ENCODE data around the gene GPHN.

Gene GPHN

GRCh38 chr14:66859063-66859671 is 351.2 kb downstream of the GPHN start:
- Histone ChIP-seq H3K36me3 (ENCODE audit: insufficient read depth, low read length) (no peaks in the 10 kb centered on the region), H3K4me1 (ENCODE audit: insufficient read depth, low read length) (no peaks in the 10 kb centered on the region), H3K9ac (ENCODE audit: low read depth, low read length) (no peak overlapping the region)

GRCh38 chr14:66881596-66881995 is 373.6 kb downstream of the GPHN start:
- Histone ChIP-seq H3K4me1 (ENCODE audit: insufficient read depth, low read length) (no peaks in the 10 kb centered on the region), H3K9me3 (ENCODE audit: control insufficient read depth, insufficient read depth, low read length) (no peaks in the 10 kb centered on the region), H3K36me3 (ENCODE audit: insufficient read depth, low read length) (no peaks in the 10 kb centered on the region), H3K9ac (ENCODE audit: low read depth, low read length) (no peak overlapping the region)

More at GRCh38 chr14:66859063-66859671, 351.2 kb downstream of the GPHN start:
- no peaks in the 10 kb centered on the region for H3K9me3 ChIP-seq (ENCODE audit: control insufficient read depth, insufficient read depth, low read length)

GRCh38 chr14:66884149-66884548 is 376.2 kb downstream of the GPHN start:
- Histone ChIP-seq H3K9ac (ENCODE audit: low read depth, low read length) (no peak overlapping the region), H3K9me3 (ENCODE audit: control insufficient read depth, insufficient read depth, low read length) (no peaks in the 10 kb centered on the region), H3K4me1 (ENCODE audit: insufficient read depth, low read length) (no peaks in the 10 kb centered on the region), H3K36me3 (ENCODE audit: insufficient read depth, low read length) (no peaks in the 10 kb centered on the region)

GRCh38 chr14:66900719-66901118 is 392.8 kb downstream of the GPHN start:
- no peaks in the 10 kb centered on the region for H3K4me1 ChIP-seq (ENCODE audit: insufficient read depth, low read length)
- H3K9me3 ChIP-seq (ENCODE audit: control insufficient read depth, insufficient read depth, low read length) = no peaks in the 10 kb centered on the region; the same call in 1 of the 2 replicates
- H3K36me3 ChIP-seq (ENCODE audit: insufficient read depth, low read length) = no peaks in the 10 kb centered on the region
- H3K9ac ChIP-seq (ENCODE audit: low read depth, low read length) = no peak overlapping the region

- no peaks in the 10 kb centered on the region for H3K36me3 ChIP-seq (ENCODE audit: insufficient read depth, low read length)
- H3K4me1 ChIP-seq (ENCODE audit: insufficient read depth, low read length) = no peaks in the 10 kb centered on the region
- no peak overlapping the region for H3K9ac ChIP-seq (ENCODE audit: low read depth, low read length)
- H3K9me3 ChIP-seq (ENCODE audit: control insufficient read depth, insufficient read depth, low read length) = no peaks in the 10 kb centered on the region
Observed at GRCh38 chr14:66910311-66910840, 402.4 kb downstream of the GPHN start.

GRCh38 chr14:66916421-66916820 is 408.5 kb downstream of the GPHN start:
- no peaks in the 10 kb centered on the region for H3K36me3 ChIP-seq (ENCODE audit: insufficient read depth, low read length)
- H3K9me3 ChIP-seq (ENCODE audit: control insufficient read depth, insufficient read depth, low read length) = no peaks in the 10 kb centered on the region
- no peak overlapping the region for H3K9ac ChIP-seq (ENCODE audit: low read depth, low read length)
- no peaks in the 10 kb centered on the region for H3K4me1 ChIP-seq (ENCODE audit: insufficient read depth, low read length)

- Histone ChIP-seq H3K9me3 (ENCODE audit: control insufficient read depth, insufficient read depth, low read length) (no peaks in the 10 kb centered on the region), H3K36me3 (ENCODE audit: insufficient read depth, low read length) (no peaks in the 10 kb centered on the region), H3K9ac (ENCODE audit: low read depth, low read length) (no peak overlapping the region), H3K4me1 (ENCODE audit: insufficient read depth, low read length) (no peaks in the 10 kb centered on the region)
Observed at GRCh38 chr14:66918527-66918926, 410.6 kb downstream of the GPHN start.

- Histone ChIP-seq H3K9me3 (ENCODE audit: control insufficient read depth, insufficient read depth, low read length) (no peaks in the 10 kb centered on the region), H3K36me3 (ENCODE audit: insufficient read depth, low read length) (no peaks in the 10 kb centered on the region), H3K4me1 (ENCODE audit: insufficient read depth, low read length) (no peaks in the 10 kb centered on the region), H3K9ac (ENCODE audit: low read depth, low read length) (no peak overlapping the region)
Observed at GRCh38 chr14:66920196-66920595, 412.2 kb downstream of the GPHN start.

GRCh38 chr14:66923251-66923650 is 415.3 kb downstream of the GPHN start:
- Histone ChIP-seq H3K36me3 (ENCODE audit: insufficient read depth, low read length) (no peaks in the 10 kb centered on the region), H3K9ac (ENCODE audit: low read depth, low read length) (no peak overlapping the region)

GRCh38 chr14:66939409-66939808 is 431.5 kb downstream of the GPHN start:
- no peak overlapping the region for H3K9ac ChIP-seq (ENCODE audit: low read depth, low read length)
- no peaks in the 10 kb centered on the region for H3K4me1 ChIP-seq (ENCODE audit: insufficient read depth, low read length)
- H3K36me3 ChIP-seq (ENCODE audit: insufficient read depth, low read length) = no peaks in the 10 kb centered on the region
- peaks cover 7% of the 10 kb centered on the region for H3K9me3 ChIP-seq (ENCODE audit: control insufficient read depth, insufficient read depth, low read length)

More at GRCh38 chr14:66923251-66923650, 415.3 kb downstream of the GPHN start:
- H3K9me3 ChIP-seq (ENCODE audit: control insufficient read depth, insufficient read depth, low read length) = no peaks in the 10 kb centered on the region
- no peaks in the 10 kb centered on the region for H3K4me1 ChIP-seq (ENCODE audit: insufficient read depth, low read length)

- H3K9me3 ChIP-seq (ENCODE audit: control insufficient read depth, insufficient read depth, low read length) = peaks cover 16% of the 10 kb centered on the region
Observed at GRCh38 chr14:66944872-66945271, 436.9 kb downstream of the GPHN start.

GRCh38 chr14:66955159-66955558 is 447.2 kb downstream of the GPHN start:
- no peaks in the 10 kb centered on the region for H3K4me1 ChIP-seq (ENCODE audit: insufficient read depth, low read length)
- H3K9me3 ChIP-seq (ENCODE audit: control insufficient read depth, insufficient read depth, low read length) = 0 out of 2 replicates have a peak, but pooled peaks cover 7% of the 10 kb centered on the region
- H3K36me3 ChIP-seq (ENCODE audit: insufficient read depth, low read length) = no peaks in the 10 kb centered on the region; the same call in 1 of the 2 replicates
- no peak overlapping the region for H3K9ac ChIP-seq (ENCODE audit: low read depth, low read length)

More at GRCh38 chr14:66944872-66945271, 436.9 kb downstream of the GPHN start:
- no peak overlapping the region for H3K9ac ChIP-seq (ENCODE audit: low read depth, low read length)
- no peaks in the 10 kb centered on the region for H3K36me3 ChIP-seq (ENCODE audit: insufficient read depth, low read length)
- H3K4me1 ChIP-seq (ENCODE audit: insufficient read depth, low read length) = no peaks in the 10 kb centered on the region

- no peak overlapping the region for H3K9ac ChIP-seq (ENCODE audit: low read depth, low read length)
- 0 out of 2 replicates have a peak, but pooled peaks cover 7% of the 10 kb centered on the region for H3K9me3 ChIP-seq (ENCODE audit: control insufficient read depth, insufficient read depth, low read length)
- H3K4me1 ChIP-seq (ENCODE audit: insufficient read depth, low read length) = no peaks in the 10 kb centered on the region
- H3K36me3 ChIP-seq (ENCODE audit: insufficient read depth, low read length) = no peaks in the 10 kb centered on the region
Observed at GRCh38 chr14:66959437-66960050, 451.6 kb downstream of the GPHN start.

- H3K36me3 ChIP-seq (ENCODE audit: insufficient read depth, low read length) = no peaks in the 10 kb centered on the region
- no peak overlapping the region for H3K9ac ChIP-seq (ENCODE audit: low read depth, low read length)
- no peaks in the 10 kb centered on the region for H3K9me3 ChIP-seq (ENCODE audit: control insufficient read depth, insufficient read depth, low read length)
- H3K4me1 ChIP-seq (ENCODE audit: insufficient read depth, low read length) = no peaks in the 10 kb centered on the region
Observed at GRCh38 chr14:66965831-66966230, 457.9 kb downstream of the GPHN start.

- no peak overlapping the region for H3K9ac ChIP-seq (ENCODE audit: low read depth, low read length)
- H3K4me1 ChIP-seq (ENCODE audit: insufficient read depth, low read length) = no peaks in the 10 kb centered on the region
- no peaks in the 10 kb centered on the region for H3K9me3 ChIP-seq (ENCODE audit: control insufficient read depth, insufficient read depth, low read length)
- no peaks in the 10 kb centered on the region for H3K36me3 ChIP-seq (ENCODE audit: insufficient read depth, low read length)
Observed at GRCh38 chr14:66972469-66972868, 464.5 kb downstream of the GPHN start.
